Measurements from ENCODE around the gene C7orf33.

The C7orf33 gene

DNA sequence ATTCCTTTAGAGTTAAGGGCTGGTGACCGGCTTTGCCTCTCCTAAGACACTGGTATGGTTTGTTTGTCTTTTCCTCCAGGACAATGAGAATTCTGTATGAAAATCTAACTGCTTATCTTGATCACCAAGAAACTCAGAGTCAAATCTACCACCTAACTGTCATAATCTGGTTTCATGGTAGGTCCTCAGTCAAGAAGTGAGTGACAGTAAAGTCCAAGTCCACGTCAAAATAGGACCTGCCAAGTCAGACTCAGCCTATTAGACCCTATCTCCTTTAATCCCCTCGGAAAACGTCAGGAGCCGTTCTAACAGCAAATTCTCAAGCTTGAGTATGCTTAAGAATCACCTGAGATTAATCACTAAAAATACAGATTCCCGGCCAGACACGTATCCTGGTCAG lies 37.4 kb downstream of the C7orf33 start:
- no peak for DNase-seq (ENCODE audit: low spot score)

DNA sequence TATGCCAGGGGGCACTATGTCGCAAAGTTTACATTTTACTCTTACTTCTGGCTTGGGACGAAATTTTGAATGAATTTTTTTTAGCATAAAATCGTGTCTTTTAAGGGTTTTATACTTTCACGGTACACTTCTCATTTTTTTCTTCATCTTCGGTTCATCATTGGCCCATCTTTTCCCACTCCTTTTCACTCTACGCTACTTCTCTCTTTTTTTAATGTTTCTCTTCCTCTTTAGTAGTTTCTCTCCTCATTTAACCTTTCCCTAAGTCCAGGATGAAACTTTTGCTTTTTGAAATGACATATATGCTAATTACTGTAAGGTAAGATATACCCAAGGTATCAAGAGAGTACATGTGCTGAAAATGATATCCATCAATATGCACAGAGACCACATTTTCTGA lies 39.5 kb downstream of the C7orf33 start:
- DNase-seq (ENCODE audit: low spot score): no peak

DNA sequence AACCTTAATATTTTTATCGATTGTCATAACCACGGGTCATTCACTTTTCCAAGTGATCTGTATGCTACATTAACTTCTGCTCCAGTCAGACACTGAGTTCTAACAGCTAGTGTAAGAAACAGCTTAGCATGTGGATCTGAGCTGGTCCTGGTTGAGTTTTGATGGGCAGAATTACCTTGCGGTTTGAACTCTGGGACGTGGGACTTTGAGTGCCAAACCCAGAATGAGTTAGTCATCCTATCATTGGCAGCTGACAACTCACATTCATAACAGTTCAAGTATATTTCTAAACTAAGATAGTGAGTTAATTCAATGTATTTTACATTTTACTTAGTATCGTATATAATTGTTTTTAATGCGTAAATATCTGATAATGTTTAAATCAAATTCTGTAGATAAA lies 43.2 kb downstream of the C7orf33 start:
- DNase-seq (ENCODE audit: low spot score): no peak

- no peak for DNase-seq (ENCODE audit: low spot score)
Observed at GRCh38 chr7:148637094-148637493, 46.5 kb downstream of the C7orf33 start.

DNA sequence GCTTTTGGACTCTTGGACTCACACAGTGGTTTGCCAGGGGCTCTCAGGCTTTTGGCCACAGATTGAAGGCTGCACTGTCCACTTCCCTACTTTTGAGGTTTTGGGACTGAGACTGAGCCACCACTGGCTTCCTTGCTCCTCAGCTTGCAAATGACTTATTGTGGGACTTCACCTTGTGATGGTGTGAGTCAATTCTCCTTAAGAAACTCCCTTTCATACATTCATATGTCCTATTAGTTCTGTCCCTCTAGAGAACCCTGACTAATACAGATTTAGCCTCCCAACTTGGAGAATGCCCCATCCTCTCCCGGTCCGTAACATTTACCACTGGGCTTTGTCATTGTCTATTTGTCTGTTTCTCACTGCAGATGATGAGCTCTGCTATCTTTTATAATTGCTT lies 55.3 kb downstream of the C7orf33 start:
- no peak for DNase-seq (ENCODE audit: low spot score)

DNA sequence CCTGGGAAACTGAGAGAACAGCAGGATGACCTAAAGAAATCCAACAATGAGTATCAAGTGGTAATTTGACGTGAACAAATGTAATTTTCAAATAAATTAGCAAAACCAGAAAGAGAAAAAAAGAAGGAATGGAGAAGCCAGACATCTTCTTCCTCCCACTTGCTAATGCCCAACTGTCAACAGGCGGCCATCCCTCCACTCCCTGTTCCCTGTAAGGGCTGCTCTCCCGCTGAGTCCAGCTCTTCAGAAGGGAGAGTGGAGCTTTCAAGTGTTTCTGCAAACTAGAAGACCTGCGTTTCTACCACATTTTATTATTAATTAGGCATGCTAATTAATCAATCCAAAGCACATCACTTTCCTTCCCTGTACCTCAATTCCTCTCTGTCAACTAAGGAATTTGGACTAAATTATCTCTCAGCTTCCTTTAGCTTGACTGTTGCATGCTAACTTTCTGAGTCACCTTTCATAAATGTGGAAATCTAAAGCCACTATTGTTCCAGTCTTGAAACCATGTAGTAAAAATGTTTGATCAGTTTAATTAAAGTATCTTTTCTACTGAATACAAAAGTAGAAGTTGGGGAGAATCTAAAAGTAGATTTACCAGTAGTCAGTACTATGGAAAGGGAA lies 59.8 kb downstream of the C7orf33 start:
- no peak for DNase-seq (ENCODE audit: low spot score)

- DNase-seq (ENCODE audit: low spot score): no peak
Observed at GRCh38 chr7:148652773-148653172, 62.2 kb downstream of the C7orf33 start.

GRCh38 chr7:148657929-148658328 lies 67.4 kb downstream of the C7orf33 start:
- DNase-seq (ENCODE audit: low spot score): no peak

DNA sequence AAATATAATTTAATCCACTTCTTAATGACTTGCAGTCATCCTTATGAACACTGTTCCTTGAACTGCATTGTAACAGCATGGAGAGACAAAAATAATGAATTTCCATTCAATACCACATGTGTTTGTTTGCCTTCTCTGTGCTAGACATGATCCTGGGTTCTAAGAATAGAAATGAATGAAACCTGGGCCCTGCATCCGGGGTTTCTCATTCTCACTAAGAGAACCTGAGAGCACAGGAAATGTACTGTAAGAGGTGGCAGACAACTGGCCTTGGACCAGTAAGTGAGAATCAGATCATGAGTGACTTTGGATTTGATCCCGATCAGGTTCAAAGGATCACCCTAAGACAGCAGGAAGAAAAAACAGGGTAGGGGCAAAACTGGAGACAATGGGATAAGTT lies 70.9 kb downstream of the C7orf33 start:
- no peak for DNase-seq (ENCODE audit: low spot score)

DNA sequence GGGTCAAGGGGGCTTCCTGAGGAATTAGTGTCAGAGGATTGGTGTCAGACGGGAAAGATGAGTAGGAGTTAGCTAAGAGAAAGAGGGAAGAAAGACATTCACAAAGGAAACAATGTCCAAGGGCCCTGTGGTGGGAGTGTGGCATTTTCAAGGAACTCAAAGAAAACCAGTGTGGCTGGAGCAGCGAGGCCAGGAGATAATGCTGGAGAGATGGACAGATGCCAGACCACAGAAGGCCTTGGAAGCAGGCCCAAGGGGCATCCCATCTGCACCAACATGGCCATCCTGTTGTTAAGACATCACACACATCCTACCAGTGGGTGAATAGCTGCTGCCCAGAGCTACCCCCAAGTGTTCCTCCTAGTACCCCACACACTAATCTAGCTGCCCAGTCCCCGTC lies 72.1 kb downstream of the C7orf33 start:
- no peak for DNase-seq (ENCODE audit: low spot score)

- DNase-seq (ENCODE audit: low spot score): no peak
Observed at GRCh38 chr7:148664324-148664723, 73.8 kb downstream of the C7orf33 start.

GRCh38 chr7:148665221-148665620 lies 74.7 kb downstream of the C7orf33 start:
- no peak for DNase-seq (ENCODE audit: low spot score)
